Skeletal muscle cell (primary cell): ENCODE results near the gene PRKAA1.
"Not testable (repeated sequence)": the region's sequence is repeated elsewhere in the genome, so short reads cannot be mapped to it uniquely, and the experiment has no call there.

Source experiments
- DNase-seq: peaks from one replicate; pipeline ENCODE4 v3.0.0-alpha.2; 2010; ENCODE audit warnings: low read depth
- H3K4me3 ChIP-seq: 2 replicates; pipeline ENCODE4 v1.5.1; 2011; ENCODE audit warnings: low read depth, mild to moderate bottlenecking, control low read depth, low read length, moderate library complexity

The PRKAA1 gene

GRCh38 chr5:40827188-40827977 lies 29.2 kb upstream of the PRKAA1 start:
- DNase-seq = no peak
- no peak overlapping the region for H3K4me3 ChIP-seq

DNA sequence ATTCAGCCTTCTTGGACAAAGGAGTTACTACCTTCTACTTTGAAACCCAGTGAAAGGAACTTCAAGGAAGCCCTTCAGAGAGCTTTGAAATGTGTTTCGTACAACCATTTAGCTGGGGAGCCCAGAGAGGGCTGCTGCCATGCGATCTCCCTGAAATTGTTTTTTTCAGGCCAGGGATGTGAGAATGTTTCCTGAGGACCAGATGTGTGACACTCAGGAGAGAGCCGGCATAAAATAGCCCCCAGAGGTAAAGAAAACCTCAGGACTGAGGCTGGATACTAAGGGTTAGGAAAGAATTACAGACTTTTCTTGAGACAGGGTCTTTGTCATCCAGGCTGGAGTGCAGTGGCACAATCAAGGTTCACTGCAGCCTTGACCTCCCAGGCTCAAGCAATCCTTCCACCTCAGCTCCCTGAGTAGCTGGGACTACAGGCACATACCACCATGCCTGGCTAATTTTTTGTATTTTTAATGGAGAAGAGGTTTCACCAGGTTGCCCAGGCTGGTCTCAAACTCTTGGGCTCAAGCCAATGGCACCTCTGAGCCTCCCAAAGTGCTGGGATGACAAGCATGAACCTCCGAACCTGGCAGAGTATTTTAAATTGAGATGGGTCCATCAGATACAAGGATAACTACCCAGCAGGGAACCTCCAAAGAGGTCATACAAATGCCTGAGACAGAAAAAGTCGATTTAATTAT lies 28.5 kb upstream of the PRKAA1 start:
- no peak overlapping the region for H3K4me3 ChIP-seq
- no peak for DNase-seq

GRCh38 chr5:40825461-40826043 lies 27.4 kb upstream of the PRKAA1 start:
- not testable (repeated sequence) for H3K4me3 ChIP-seq, DNase-seq

GRCh38 chr5:40823459-40823858 lies 25.3 kb upstream of the PRKAA1 start:
- DNase-seq = no peak
- no peak overlapping the region for H3K4me3 ChIP-seq

DNA sequence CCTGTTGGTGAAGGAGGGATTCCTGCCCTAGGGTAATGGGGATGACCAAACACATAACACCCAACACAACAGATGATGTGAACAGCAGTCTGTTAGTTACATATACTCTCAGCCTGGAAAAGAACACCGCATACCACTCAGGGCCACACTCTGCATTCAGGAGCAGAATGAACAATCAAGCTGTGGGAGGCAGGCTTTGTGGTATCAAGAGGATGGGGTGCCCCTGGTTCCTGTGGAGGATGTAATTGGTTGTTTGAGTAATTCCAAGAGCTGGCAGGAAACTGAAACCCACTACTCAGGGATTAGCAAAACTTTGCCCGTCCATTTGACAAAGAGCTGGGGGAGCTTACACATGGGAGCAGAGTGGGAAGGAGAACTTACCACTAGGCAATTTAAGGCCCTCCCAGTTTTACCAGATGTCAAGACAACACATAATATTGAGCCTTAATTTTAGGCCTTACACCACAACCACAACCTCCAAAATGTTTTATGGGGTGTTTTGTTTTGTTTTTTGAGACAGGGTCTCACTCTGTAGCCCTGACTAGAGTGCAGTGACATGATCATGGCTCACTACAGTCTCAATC lies 15.6 kb upstream of the PRKAA1 start:
- H3K4me3 ChIP-seq = no peak overlapping the region
- DNase-seq = no peak

DNA sequence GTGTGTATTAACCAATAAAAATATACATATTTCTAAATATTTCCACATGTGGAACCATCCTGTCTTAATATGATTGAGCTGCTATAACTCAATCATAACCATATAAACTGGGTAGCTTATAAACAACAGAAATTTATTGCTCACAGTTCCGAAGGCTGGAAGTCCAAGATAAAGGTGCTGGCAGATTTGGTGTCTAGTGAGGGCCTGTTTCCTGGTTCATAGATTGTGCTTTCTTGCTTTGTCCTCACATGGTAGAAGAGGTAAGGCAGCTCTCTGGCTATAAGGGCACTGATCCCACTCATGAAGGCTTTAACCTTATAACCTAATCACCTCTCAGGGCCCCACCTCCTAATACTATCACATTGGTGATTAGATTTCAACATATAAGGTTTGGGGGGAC lies 14.0 kb upstream of the PRKAA1 start:
- no peak overlapping the region for H3K4me3 ChIP-seq
- no peak for DNase-seq

DNA sequence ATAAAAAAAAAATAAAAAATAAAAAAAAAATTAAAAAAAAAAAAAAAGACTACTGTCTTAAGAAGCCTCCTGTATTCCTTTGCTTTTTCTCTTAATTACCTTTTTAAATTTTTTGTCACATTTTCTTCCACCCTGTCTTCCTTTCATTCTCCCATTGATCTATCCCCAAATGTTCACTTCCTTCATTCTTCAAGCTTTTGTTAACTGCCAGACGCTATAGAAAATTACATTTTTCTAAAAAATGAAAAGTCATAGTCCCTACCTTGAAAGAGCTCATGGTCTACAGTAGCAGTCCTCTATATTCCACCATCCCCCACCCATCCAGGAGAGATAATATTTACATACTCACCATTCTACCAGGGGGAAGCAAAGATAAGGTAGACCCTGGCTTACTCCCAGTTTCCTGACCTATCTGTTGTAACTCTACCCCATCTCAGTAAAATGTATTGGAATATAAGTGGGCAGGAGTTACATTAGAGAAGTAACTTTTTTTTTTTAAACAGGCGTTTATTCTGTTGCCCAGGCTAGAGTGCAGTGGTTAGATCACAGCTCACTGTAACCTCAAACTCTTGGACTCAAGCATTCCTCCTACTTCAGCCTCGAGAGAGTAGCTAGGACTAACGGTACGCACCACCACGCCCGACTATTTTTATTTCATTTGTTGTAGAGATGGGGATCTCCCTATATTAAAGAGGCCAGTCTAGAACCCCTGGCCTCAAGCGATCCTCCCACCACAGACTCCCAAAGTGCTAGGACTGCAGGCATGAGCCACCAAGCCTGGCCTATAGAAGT lies 3.8 kb upstream of the PRKAA1 start:
- no peak for DNase-seq
- no peak overlapping the region for H3K4me3 ChIP-seq

DNA sequence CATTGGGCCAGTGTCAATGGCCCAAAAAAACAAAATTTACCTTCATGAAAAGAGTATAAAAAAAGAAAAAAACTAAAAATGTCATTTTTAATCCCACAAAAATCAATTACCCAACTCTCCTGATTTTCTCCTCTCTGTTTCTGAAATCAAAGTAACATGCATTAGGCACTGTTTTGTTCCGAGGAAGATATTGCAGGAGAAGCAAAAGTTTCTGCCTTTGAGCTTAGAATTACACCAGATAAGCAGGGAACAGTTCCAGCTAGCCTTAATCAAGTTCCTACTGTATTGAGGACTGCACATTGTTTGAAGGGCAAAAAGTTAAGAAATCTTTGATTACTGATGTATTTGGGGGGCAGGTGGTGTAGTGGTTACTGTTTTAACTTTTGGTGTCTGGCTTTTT lies 1.1 kb upstream of the PRKAA1 start:
- H3K4me3 ChIP-seq = peak overlapping the region; percentile 87
- DNase-seq = no peak

DNA sequence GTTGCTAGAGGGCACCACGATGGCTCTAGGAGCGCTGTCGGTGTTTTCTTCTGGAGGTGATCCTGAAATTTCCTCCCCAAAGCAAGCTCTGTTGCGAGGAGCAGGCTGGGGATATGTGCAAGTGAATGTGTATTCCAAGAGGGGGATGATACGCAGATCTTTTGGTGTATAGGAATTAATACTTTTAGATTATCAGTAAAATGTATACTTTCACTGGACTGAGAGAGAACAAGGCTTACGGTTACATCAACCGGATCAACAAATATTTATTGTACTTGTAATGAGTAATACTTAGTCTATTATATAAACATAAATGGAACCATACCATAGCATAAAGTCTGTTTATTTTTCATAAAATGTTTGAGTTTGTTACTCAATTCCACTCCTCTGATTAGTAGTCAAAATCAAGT lies 632 bp upstream of the PRKAA1 start:
- H3K4me3 ChIP-seq = peak overlapping the region; percentile 87
- DNase-seq = no peak

DNA sequence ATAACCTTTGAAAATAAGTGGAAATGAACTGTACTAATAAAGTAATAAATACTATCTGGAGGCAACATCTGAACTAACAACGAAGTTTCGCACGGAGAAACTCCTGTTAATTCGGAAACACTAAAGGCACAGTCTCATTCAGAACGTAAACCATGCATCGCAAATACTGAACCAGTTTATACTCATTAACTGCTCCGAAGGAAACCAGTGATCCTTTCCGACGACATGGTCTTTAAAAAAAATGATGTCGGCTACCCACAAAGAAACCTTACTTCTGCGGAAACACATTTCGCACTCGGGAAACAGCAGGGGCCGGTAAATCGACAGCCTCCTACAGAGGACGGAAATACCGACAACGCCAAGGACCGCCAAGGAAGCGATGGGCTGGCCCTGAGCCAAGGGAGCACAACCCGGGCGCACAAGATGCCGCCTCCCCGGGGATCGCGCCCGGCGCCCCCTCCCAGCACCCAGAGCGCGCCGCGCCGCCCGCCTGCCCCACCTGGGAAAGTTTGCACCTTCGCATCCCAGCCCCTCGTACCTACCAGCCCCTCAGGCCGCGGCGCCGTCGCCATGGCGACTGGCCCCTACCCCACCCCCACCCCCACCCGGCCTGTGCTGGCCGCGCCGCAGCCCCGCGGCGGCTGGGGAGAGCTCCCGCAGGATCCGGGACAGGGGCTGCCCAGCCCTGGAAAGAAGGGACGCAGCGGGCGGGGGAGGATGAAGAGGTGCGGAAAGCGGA lies 732 bp downstream of the PRKAA1 start:
- peak overlapping the region; percentile 87 for H3K4me3 ChIP-seq
- no peak for DNase-seq

DNA sequence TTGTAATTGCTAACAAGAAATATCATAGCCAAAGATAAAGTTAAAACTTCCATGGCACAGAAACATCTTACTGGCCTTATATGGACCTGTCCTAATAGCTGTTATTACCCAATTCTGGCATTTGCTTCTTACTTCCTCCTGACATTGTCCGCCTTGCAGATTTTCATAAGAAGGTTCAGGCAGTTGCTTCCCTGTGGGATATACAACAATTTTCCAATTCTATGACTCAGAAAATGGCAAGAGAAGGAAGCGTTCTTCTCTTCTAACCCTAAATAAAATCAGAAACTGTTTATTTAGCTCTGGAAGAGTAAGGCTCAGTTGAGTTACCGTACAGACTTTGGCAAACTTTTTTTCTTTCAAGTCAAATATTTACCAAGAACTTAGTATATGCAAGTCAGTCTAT lies 1.7 kb downstream of the PRKAA1 start:
- peak; percentile 72 for DNase-seq

GRCh38 chr5:40794877-40795276 lies 3.3 kb downstream of the PRKAA1 start:
- not testable (repeated sequence) for DNase-seq, H3K4me3 ChIP-seq

More for the DNA sequence above, 1.7 kb downstream of the PRKAA1 start:
- H3K4me3 ChIP-seq = peak overlapping the region; percentile 87

GRCh38 chr5:40794340-40794739 lies 3.8 kb downstream of the PRKAA1 start:
- not testable (repeated sequence) for H3K4me3 ChIP-seq, DNase-seq

GRCh38 chr5:40792691-40793090 lies 5.5 kb downstream of the PRKAA1 start:
- not testable (repeated sequence) for DNase-seq, H3K4me3 ChIP-seq

DNA sequence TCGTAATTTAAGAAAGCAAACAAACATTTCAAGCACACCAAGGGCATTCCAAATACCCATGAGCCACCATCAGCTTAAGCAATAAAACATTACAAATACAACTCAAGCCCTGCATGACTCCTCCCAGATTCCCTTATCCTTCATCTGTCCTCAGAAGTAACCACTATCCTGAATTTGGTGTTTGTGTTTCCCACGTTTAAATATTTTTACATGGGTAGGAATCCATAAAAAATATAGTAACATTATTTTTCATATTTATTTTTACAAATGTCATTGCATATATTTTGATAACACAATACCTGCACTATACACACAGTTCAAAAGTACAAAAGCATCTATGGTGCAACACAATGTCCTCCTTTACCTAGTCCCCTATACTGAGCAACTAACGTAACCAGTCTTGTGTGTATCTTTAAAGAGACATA lies 6.4 kb downstream of the PRKAA1 start:
- H3K4me3 ChIP-seq = no peak overlapping the region
- no peak for DNase-seq

DNA sequence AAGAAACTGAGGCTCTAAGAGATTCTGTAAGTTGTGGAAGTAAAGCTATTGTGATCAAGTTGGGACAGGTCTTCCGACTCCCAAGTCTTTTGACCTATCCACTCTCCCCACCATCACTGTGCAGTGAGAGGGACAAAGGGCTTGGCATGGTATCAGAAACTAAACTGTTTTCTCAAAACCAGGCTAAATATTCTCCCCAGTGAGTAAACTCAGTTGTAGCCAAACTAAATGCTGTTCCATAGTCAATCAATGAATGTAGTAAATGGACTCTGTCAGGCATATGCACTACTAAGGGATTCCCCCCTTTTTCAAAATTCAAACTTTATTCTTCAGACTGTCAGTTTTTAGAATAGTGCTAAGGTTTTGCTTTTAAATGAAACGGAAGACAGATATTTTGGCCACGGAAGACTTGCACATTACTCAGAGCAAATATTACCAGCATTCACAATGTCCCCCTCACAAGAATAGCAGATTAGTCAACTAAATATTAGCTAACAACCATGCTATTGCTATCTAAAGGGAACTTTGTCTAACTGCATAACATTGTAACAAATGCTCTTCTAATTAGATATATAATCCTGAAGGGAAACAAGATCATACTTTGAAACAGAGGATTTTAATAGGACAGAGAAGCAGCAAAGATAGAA lies 7.1 kb downstream of the PRKAA1 start:
- no peak for DNase-seq
- no peak overlapping the region for H3K4me3 ChIP-seq

DNA sequence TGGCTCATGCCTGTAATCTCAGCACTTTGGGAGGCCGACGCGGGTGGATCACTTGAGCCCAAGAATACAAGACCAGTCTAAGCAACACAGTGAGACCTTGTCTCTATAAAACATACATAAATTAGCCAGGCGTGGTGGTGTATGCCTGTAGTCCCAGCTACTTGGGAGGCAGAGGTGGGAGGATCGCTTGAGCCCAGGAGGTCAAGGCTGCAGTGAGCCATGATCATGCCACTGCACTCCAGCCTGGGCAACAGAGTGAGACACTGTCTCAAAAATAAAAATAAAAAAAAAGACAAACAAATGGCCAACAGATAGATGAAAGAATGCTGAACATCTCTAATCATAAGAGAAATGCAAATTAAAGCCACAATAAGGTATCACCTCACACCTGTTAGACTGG lies 9.2 kb downstream of the PRKAA1 start:
- DNase-seq, H3K4me3 ChIP-seq: not testable (repeated sequence)

- no peak overlapping the region for H3K4me3 ChIP-seq
- DNase-seq = no peak
Measured at GRCh38 chr5:40787986-40788385, 10.2 kb downstream of the PRKAA1 start.
